NCI-H1417 treated with DMSO at 0.1 percent for 48 hours (cell line): ENCODE measurements around the gene TRMT5.

Experiments
- DNase-seq: peaks from one replicate; lab custom pipeline; 2025; lab: John Stamatoyannopoulos, UW

Gene TRMT5

DNA sequence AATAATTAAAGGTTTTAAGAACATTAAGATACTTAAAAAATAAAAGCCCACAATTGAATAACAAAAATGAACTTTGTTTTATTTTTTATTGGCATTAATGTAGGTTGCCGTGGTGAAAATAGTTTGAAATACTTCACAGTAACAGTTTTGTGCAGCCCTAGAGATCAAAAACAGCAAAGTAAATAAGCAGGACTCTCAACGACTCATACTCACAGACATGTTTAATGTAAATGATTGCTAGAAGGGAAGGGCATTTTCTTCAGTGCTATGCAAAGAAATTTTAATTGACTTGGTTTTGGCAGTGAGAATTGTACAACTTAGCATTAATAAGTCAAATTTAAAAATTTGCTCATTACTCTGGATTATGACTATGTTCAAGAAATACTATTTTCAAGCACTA, 16.0 kb downstream of the TRMT5 start:
- DNase-seq = no peak

- DNase-seq = no peak
Observed at GRCh38 chr14:60963761-60964160, 17.1 kb downstream of the TRMT5 start.

GRCh38 chr14:60958146-60958545, 22.7 kb downstream of the TRMT5 start:
- no peak for DNase-seq

GRCh38 chr14:60956632-60957031, 24.2 kb downstream of the TRMT5 start:
- no peak for DNase-seq

DNA sequence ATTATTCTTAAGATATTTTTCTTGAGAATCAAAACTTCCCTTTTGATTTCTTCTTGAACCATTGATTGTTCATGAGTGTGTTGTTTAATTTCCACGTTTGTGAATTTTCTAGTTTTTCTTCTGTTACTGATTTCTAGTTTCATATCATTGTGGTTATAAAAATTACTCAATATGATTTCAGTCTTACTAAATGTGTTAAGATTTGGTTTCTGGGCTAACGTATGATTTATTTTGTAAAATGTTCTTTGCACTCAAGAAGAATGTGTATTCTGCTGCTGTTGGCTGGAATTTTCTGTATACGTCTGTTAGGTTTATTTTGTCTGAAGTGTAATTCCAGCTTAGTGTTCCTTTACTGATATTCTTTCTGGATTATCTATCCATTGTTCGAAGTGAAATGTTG, 24.7 kb downstream of the TRMT5 start:
- DNase-seq = no peak

GRCh38 chr14:60951776-60952435, 29.0 kb downstream of the TRMT5 start:
- no peak for DNase-seq

- no peak for DNase-seq
Observed at GRCh38 chr14:60946773-60947172, 34.1 kb downstream of the TRMT5 start.

DNA sequence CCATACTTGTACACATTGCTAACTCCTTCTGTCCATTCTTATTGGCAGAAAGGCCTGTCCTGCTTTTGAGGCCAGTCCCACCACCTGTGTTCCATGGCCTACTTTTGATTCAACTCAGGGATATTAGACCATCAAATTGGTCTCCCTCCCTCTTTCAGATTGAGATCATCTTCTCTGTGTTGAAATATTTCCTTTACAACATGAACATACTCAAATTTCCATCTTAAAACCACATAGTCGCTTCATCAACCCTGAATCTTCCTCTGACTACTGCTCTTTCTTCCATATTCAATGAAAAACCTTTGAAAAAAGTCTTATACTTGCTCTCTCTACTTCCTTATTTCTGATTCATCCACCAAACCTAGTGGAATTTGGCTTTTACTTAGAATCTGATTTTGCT, 34.9 kb downstream of the TRMT5 start:
- no peak for DNase-seq

DNA sequence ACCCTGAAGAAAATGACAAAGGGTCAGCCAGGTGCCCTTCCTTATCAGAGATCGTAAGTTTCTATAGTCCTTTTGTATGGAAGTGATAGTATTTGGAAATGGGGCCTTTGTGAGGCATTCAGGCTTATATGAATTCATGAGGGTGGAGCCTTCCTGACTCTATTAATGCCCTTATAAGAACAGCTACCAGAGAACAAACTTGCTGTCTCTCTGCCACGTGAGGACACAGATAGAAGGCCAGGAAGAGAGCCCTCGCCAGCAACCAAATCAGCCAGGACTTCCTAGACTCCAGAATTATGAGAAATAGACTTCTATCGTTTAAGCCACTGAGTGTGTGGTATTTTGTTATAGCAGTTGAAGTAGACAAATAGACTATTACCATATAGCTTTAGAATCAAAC, 36.7 kb downstream of the TRMT5 start:
- DNase-seq = no peak

DNA sequence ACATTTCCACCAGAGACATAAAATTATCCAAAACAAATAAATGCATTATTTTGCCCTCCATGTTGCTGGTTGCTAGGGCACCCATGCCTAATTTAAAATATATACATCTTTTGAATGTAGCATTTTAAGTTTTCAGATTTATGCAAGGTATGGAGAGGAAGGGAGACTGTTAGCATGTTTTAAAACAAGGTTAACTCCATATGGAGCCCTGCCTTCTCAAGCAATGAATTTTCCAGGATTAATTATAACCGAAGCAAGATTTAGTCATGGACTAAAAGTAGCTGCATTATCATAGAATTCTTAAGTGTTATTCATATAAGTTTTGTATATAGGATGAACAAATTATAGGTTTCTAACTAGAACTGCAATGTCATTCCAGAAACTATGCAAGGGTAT, 37.2 kb downstream of the TRMT5 start:
- DNase-seq = no peak

- no peak for DNase-seq
Observed at GRCh38 chr14:60935319-60935718, 45.6 kb downstream of the TRMT5 start.

- no peak for DNase-seq
Observed at GRCh38 chr14:60933920-60934655, 46.8 kb downstream of the TRMT5 start.

DNA sequence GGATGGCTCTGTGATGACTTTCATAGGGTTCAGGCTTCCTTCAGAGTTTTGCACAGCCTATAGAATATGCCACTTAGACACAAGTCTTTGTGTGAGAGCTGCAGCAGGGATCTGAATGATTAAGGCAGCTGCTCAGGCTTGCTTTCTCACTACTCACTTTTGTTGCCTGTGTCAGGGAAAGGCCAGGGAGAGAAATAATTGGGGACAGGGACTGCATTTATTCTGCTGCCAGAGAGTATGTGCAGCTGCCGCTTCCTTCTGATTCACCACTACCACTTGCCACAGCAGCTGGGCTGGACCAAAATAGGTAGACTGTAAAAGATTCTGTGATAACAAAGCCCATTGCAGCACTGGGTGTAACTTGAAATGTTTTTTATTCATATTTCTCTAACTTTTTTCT, 49.7 kb downstream of the TRMT5 start:
- DNase-seq = no peak

- DNase-seq = no peak
Observed at GRCh38 chr14:60926002-60926401, 54.9 kb downstream of the TRMT5 start.

- DNase-seq = no peak
Observed at GRCh38 chr14:60925286-60925685, 55.6 kb downstream of the TRMT5 start.

- DNase-seq = peak; percentile 40
Observed at GRCh38 chr14:60922050-60922449, 58.8 kb downstream of the TRMT5 start.
